Measurements from ENCODE around the gene SNAPIN. TPM values are rescaled to one million over a fixed set of nuclear protein-coding genes. Genes with fewer than 3 reads are reported as not detected.

The SNAPIN gene
- total RNA-seq, 1 experiment from 2014 or later = 46.8 TPM

DNA sequence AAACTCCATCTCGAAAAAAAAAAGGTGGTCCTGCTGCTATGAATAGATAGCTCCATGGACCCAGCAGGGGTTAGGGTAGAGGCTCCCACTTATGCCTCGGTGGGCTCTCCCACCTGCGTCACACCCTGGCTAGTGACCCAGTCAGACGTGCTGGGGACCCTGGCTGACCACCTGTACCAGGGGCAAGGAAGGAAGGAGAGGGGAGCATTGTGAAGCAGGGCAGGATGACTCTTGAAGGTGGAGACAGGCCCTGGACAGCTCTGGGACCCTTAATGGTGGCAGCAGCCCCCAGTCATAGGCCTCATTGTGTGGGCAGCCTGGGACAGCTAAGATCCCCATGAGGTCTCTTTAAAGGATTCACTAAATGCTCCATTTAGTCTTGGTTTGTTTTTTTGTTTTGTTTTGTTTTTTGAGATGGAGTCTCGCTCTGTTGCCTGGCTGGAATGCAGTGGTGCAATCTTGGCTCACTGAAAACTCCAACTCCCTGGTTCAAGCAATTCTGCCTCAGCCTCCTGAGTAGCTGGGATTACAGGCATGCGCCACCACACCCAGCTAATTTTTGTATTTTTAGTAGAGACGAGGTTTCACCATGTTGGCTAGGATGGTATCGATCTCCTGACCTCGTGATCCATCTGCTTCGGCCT is 10.4 kb upstream of the SNAPIN start:
- H3K27ac Mint-ChIP-seq (ENCODE audit: unreplicated experiment) = peak overlapping the region; percentile 28
- no peak for TF ChIP-seq CTCF (IDR thresholded peaks at IDR 0.05; ENCODE audit: unreplicated experiment)
- no peak overlapping the region for H3K4me3 Mint-ChIP-seq (ENCODE audit: low read depth, unreplicated experiment)
- H3K27me3 Mint-ChIP-seq (ENCODE audit: unreplicated experiment) = no peaks in the 10 kb centered on the region
- peaks cover 7% of the 10 kb centered on the region for H3K4me1 Mint-ChIP-seq (ENCODE audit: low read depth, unreplicated experiment)
- intact Hi-C loops (cut with micrococcal nuclease; ENCODE audit: unreplicated experiment) = no loop called here
- no TSS peak for BruUV-seq (replicated peaks)
- DNase-seq = no peak
- H3K36me3 Mint-ChIP-seq (ENCODE audit: insufficient read depth, unreplicated experiment) = peaks cover 62% of the 10 kb centered on the region
- CTCF ChIA-PET = interaction anchor here (1.0 kb wide), 1 partner anchor 14 kb away, joined by 3 read pairs; the partner anchor contains the start of gene CHTOP
- no peaks in the 10 kb centered on the region for H3K9me3 Mint-ChIP-seq (ENCODE audit: low read depth, unreplicated experiment)

DNA sequence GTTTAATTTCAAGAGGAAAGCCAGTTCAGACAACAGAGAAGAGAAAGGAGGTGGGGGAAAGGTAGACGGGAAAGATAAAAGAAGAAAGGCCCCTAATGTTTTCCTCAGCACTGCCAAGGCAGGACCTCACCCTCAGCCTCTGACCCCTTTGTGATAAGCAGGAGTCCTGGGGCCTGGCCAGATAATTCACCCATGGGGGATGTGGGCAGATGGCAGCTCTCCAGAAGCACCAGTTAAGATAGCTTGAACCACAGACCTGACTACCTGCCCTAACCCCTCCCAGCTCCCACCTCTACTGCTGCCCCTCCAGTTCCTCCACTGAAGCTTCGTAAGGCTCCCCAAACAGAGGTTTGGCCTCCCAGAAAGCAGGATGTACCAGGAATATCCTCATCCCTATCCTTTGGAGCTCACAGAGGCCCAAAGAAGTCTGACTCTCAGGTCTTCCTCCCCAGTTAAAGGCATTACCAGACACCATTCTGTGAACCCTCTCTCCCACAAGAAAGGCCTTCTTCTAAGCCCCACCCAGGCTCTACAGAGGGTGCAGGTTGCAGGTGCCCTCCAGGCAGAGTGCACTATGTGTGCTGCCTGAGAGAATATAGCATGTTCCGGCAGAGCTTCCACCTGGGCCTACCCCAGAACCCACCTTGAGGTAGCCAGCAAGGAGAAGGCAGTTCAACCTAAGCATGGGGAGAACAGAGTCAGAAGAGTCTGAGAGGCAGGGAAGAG is 9.2 kb upstream of the SNAPIN start:
- TSS peak; percentile 5 for BruUV-seq (replicated peaks)
- CTCF ChIA-PET = interaction anchor here (1.0 kb wide), 1 partner anchor 15 kb away, joined by 3 read pairs; the partner anchor contains the start of gene CHTOP
- no peak for TF ChIP-seq CTCF (IDR thresholded peaks at IDR 0.05; ENCODE audit: unreplicated experiment)
- no peak for DNase-seq
- no peak overlapping the region for H3K4me3 Mint-ChIP-seq (ENCODE audit: low read depth, unreplicated experiment)
- no peaks in the 10 kb centered on the region for H3K9me3 Mint-ChIP-seq (ENCODE audit: low read depth, unreplicated experiment)
- no peaks in the 10 kb centered on the region for H3K27me3 Mint-ChIP-seq (ENCODE audit: unreplicated experiment)
- peak overlapping the region; percentile 44 for H3K27ac Mint-ChIP-seq (ENCODE audit: unreplicated experiment)
- peaks cover 52% of the 10 kb centered on the region for H3K36me3 Mint-ChIP-seq (ENCODE audit: insufficient read depth, unreplicated experiment)
- peaks cover 7% of the 10 kb centered on the region for H3K4me1 Mint-ChIP-seq (ENCODE audit: low read depth, unreplicated experiment)
- intact Hi-C loops (cut with micrococcal nuclease; ENCODE audit: unreplicated experiment) = no loop called here

DNA sequence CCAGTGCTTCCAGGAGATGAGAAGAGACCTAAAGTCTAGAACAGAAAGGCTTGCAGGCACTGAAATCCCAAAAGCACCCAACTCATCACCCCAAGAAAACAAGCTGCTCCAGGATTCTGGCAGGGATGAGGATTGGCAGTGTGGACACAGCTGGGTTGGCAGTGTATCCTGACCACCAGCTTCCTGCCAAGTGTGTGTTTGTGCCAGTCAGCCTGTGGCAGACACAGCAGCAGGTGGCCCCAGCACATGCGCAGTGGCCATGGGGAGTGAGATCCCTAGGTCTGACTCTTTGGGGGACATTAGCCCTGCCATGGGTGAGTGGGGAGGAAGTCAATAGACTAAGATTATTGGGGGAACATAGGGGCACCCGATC is 8.7 kb upstream of the SNAPIN start:
- Mint-ChIP-seq H3K4me3 (ENCODE audit: low read depth, unreplicated experiment) (no peak overlapping the region), H3K4me1 (ENCODE audit: low read depth, unreplicated experiment) (peaks cover 7% of the 10 kb centered on the region), H3K27me3 (ENCODE audit: unreplicated experiment) (no peaks in the 10 kb centered on the region), H3K36me3 (ENCODE audit: insufficient read depth, unreplicated experiment) (peaks cover 49% of the 10 kb centered on the region), H3K9me3 (ENCODE audit: low read depth, unreplicated experiment) (no peaks in the 10 kb centered on the region), H3K27ac (ENCODE audit: unreplicated experiment) (peak overlapping the region; percentile 44)
- CTCF ChIA-PET = no interaction called here
- TF ChIP-seq CTCF (IDR thresholded peaks at IDR 0.05; ENCODE audit: unreplicated experiment) = no peak
- intact Hi-C loops (cut with micrococcal nuclease; ENCODE audit: unreplicated experiment) = no loop called here
- no TSS peak for BruUV-seq (replicated peaks)
- no peak for DNase-seq

DNA sequence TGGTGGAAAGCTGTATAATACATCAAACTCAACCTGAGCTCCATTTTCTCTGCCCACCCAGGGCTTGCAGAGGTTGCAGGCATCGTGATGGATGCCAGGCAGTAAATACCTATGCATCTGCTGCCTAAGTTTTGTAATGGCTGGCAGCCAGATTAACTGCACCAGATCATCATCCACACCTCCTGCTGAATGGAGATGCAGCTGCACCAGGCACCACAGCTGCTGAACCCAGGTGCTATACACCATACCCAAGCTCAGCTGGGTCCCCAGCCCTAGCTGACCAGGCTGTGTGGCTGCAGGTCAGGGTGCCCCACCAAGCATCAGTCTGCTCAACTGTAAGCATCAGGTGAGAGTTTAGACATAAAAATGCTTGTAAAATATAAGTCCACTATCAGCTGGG is 6.7 kb upstream of the SNAPIN start:
- CTCF ChIA-PET = interaction anchor here (1.1 to 1.6 kb wide), 3 partner anchors 9 to 18 kb away, joined by 4 to 5 read pairs (median 4); partner anchors contain the start of gene CHTOP
- BruUV-seq (replicated peaks) = no TSS peak

More for the DNA sequence above, 6.7 kb upstream of the SNAPIN start:
- intact Hi-C loops (cut with micrococcal nuclease; ENCODE audit: unreplicated experiment) = no loop called here
- no peaks in the 10 kb centered on the region for H3K27me3 Mint-ChIP-seq (ENCODE audit: unreplicated experiment)
- no peak for TF ChIP-seq CTCF (IDR thresholded peaks at IDR 0.05; ENCODE audit: unreplicated experiment)
- no peak overlapping the region for H3K4me3 Mint-ChIP-seq (ENCODE audit: low read depth, unreplicated experiment)
- H3K27ac Mint-ChIP-seq (ENCODE audit: unreplicated experiment) = no peak overlapping the region
- H3K9me3 Mint-ChIP-seq (ENCODE audit: low read depth, unreplicated experiment) = no peaks in the 10 kb centered on the region
- peaks cover 7% of the 10 kb centered on the region for H3K4me1 Mint-ChIP-seq (ENCODE audit: low read depth, unreplicated experiment)
- peaks cover 31% of the 10 kb centered on the region for H3K36me3 Mint-ChIP-seq (ENCODE audit: insufficient read depth, unreplicated experiment)
- no peak for DNase-seq
